Body of pancreas (tissue), 4 donors: ENCODE measurements around the gene PRM2.

Source experiments
- CTCF ChIP-seq, 7 experiments: fragments of 450-650 bp in 4 of 7; fragments of 200-600 bp in 3 of 7; sonication (generic) in 3 of 7; IDR thresholded peaks; one replicate each; pipeline ENCODE4 v1.5.1; 2016 to 2019; ENCODE audit warnings: antibody characterized with exemption in 7 of 7
- POLR2A ChIP-seq, 3 donors: fragments of 450-650 bp; IDR thresholded peaks; one replicate each; pipeline ENCODE4 v1.6.1; 2016; ENCODE audit warnings: antibody characterized with exemption in 3 of 3, mild to moderate bottlenecking in 2 of 3

GRCh38 chr16:11306997-11307638 lies 30.8 kb upstream of the PRM2 start:
- TF ChIP-seq CTCF (IDR thresholded peaks at IDR 0.05) (no peak), POLR2A (IDR thresholded peaks at IDR 0.05) (no peak)
